AG09309 (cell line): ENCODE data around the gene RAI14.
"Not testable (repeated sequence)": the region's sequence is repeated elsewhere in the genome, so short reads cannot be mapped to it uniquely, and the experiment has no call there.

Experiments
- DNase-seq: peaks from one replicate; pipeline ENCODE4 v3.0.0-alpha.2; 2010; ENCODE audit warnings: low read depth
- H3K4me3 ChIP-seq: 2 replicates; pipeline ENCODE4 v1.5.1; 2011; ENCODE audit warnings: mild to moderate bottlenecking, low read depth, low read length, moderate library complexity; ENCODE audit not compliant: control insufficient read depth
- CTCF ChIP-seq: IDR thresholded peaks from 2 replicates; pipeline ENCODE4 v1.5.1; 2011; ENCODE audit warnings: mild to moderate bottlenecking, low read depth, low read length, inconsistent platforms; ENCODE audit not compliant: insufficient read depth, control insufficient read depth; ENCODE audit errors: missing control alignments

RAI14 gene

GRCh38 chr5:34719029-34719428, 62.9 kb downstream of the RAI14 start:
- DNase-seq = no peak
- TF ChIP-seq CTCF = no peak
- no peak overlapping the region for H3K4me3 ChIP-seq

GRCh38 chr5:34721327-34721726, 65.2 kb downstream of the RAI14 start:
- no peak overlapping the region for H3K4me3 ChIP-seq
- no peak for TF ChIP-seq CTCF
- no peak for DNase-seq

- no peak overlapping the region for H3K4me3 ChIP-seq
- no peak for DNase-seq
- TF ChIP-seq CTCF = no peak
These were observed 66.1 kb downstream of the RAI14 start for GRCh38 chr5:34722183-34722582.

GRCh38 chr5:34724741-34725140, 68.6 kb downstream of the RAI14 start:
- no peak for TF ChIP-seq CTCF
- no peak for DNase-seq
- no peak overlapping the region for H3K4me3 ChIP-seq

- not testable (repeated sequence) for DNase-seq, H3K4me3 ChIP-seq
These were observed 71.1 kb downstream of the RAI14 start for GRCh38 chr5:34727166-34727749.

- H3K4me3 ChIP-seq = no peak overlapping the region
- TF ChIP-seq CTCF = no peak
- DNase-seq = no peak
These were observed 72.1 kb downstream of the RAI14 start for GRCh38 chr5:34728236-34728635.

GRCh38 chr5:34731435-34732232, 75.5 kb downstream of the RAI14 start:
- TF ChIP-seq CTCF = no peak
- no peak for DNase-seq
- H3K4me3 ChIP-seq = no peak overlapping the region
